IMR-90 (cell line): ENCODE data around the gene TRIM33.

Experiments
- BHLHE40 ChIP-seq: fragments of 150-350 bp; IDR thresholded peaks from 2 replicates; pipeline ENCODE4 v1.6.1; 2016; ENCODE audit warnings: mild to moderate bottlenecking, low read depth, low read length
- CTCF ChIP-seq: conservative IDR thresholded peaks from 2 replicates; pipeline ENCODE4 v1.5.1; 2012; ENCODE audit warnings: mild to moderate bottlenecking, low read depth, low read length, improper control_type of control experiment
- MAFK ChIP-seq: IDR thresholded peaks from 2 replicates; pipeline ENCODE4 v1.6.1; 2012; ENCODE audit warnings: low read depth, low read length, improper control_type of control experiment
- MAZ ChIP-seq: IDR thresholded peaks from 2 replicates; pipeline ENCODE4 v1.6.1; 2012; ENCODE audit warnings: low read depth, mild to moderate bottlenecking, low read length, improper control_type of control experiment, moderate library complexity, borderline replicate concordance
- NFE2L2 ChIP-seq: fragments of 150-350 bp; IDR thresholded peaks from 2 replicates; pipeline ENCODE4 v1.6.1; 2016; ENCODE audit warnings: low read depth, mild to moderate bottlenecking, low read length
- POLR2A ChIP-seq: IDR thresholded peaks from 2 replicates; pipeline ENCODE4 v1.6.1; 2012; ENCODE audit warnings: mild to moderate bottlenecking, low read depth, low read length
- RAD21 ChIP-seq: IDR thresholded peaks from 2 replicates; pipeline ENCODE4 v1.6.1; 2012; ENCODE audit warnings: low read length, improper control_type of control experiment
- RCOR1 ChIP-seq: IDR thresholded peaks from 2 replicates; pipeline ENCODE4 v1.6.1; 2012; ENCODE audit warnings: mild to moderate bottlenecking, low read length, improper control_type of control experiment; ENCODE audit not compliant: insufficient replicate concordance
- RFX5 ChIP-seq: IDR thresholded peaks from 2 replicates; pipeline ENCODE4 v1.8.0; 2012; ENCODE audit warnings: low read depth, mild to moderate bottlenecking, low read length, moderate library complexity
- TF ChIP-seq, protein P1 (sequence below): fragments of 150-350 bp; IDR thresholded peaks from 2 replicates; pipeline ENCODE4 v1.6.1; 2016; ENCODE audit warnings: low read depth, mild to moderate bottlenecking, low read length, moderate library complexity, borderline replicate concordance

DNA sequence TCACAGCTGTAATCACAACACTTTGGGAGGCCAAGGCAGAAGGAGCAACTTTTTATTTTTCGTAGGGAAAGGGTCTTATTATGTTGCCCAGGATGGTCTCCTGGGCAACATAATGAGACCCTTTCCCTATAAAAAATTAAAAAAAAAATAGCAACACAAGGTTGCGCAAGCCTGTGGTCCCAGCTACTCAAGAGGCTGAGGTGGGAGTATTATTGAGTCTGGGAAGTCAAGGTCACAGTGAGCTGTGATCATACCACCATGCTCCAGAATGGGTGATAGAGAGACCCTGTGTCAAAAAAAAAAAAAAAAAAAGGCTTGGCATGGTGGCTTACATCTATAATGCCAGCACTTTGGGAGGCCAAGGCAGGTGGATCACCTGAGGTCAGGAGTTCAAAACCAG lies 131.6 kb downstream of the TRIM33 start:
- TF ChIP-seq CTCF, result no peak
- TF ChIP-seq MAFK, result no peak
- no peak for TF ChIP-seq RFX5
- no peak for TF ChIP-seq NFE2L2
- no peak for TF ChIP-seq POLR2A
- no peak for TF ChIP-seq BHLHE40
- no peak for TF ChIP-seq RAD21
- TF ChIP-seq MAZ, result no peak
- TF ChIP-seq RCOR1, result no peak
- TF ChIP-seq, protein P1, sequence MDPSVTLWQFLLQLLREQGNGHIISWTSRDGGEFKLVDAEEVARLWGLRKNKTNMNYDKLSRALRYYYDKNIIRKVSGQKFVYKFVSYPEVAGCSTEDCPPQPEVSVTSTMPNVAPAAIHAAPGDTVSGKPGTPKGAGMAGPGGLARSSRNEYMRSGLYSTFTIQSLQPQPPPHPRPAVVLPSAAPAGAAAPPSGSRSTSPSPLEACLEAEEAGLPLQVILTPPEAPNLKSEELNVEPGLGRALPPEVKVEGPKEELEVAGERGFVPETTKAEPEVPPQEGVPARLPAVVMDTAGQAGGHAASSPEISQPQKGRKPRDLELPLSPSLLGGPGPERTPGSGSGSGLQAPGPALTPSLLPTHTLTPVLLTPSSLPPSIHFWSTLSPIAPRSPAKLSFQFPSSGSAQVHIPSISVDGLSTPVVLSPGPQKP, result no peak
